HL-60 (cell line): ENCODE results near the gene SEPTIN11.

ENCODE experiments used
- DNase-seq, 2 experiments: peaks; one replicate each; pipeline ENCODE4 v3.0.0-alpha.2; 2010 to 2020; ENCODE audit warnings: low read depth in 1 of 2, low spot score in 1 of 2
- H3K27ac ChIP-seq: fragments of 250-450 bp; sonication (Bioruptor Pico); replicated peaks from 2 replicates; pipeline ENCODE4 v1.5.1; 2020; ENCODE audit warnings: mild to moderate bottlenecking, moderate library complexity
- H3K27me3 ChIP-seq: fragments of 250-450 bp; sonication (Bioruptor Pico); 2 replicates; pipeline ENCODE4 v1.5.1; 2021; ENCODE audit warnings: mild to moderate bottlenecking, moderate library complexity; ENCODE audit not compliant: insufficient read depth, poor library complexity, severe bottlenecking
- H3K4me3 ChIP-seq: replicated peaks from 2 replicates; pipeline ENCODE4 v1.5.1; 2011; ENCODE audit warnings: mild to moderate bottlenecking, control low read depth, low read length; ENCODE audit not compliant: insufficient read depth
- GABPA ChIP-seq: IDR thresholded peaks from 2 replicates; pipeline ENCODE4 v1.6.1; 2012; ENCODE audit warnings: low read depth
- POLR2AphosphoS5 ChIP-seq: IDR thresholded peaks from 2 replicates; pipeline ENCODE4 v1.6.1; 2012; ENCODE audit warnings: low read depth
- SPI1 ChIP-seq: IDR thresholded peaks from 2 replicates; pipeline ENCODE4 v1.6.1; 2012; ENCODE audit warnings: low read depth, mild to moderate bottlenecking, borderline replicate concordance
- TF ChIP-seq, protein P1 (sequence below): IDR thresholded peaks from 2 replicates; pipeline ENCODE4 v1.6.1; 2012; ENCODE audit warnings: low read depth; ENCODE audit not compliant: insufficient replicate concordance
- TF ChIP-seq, protein P2 (sequence below): IDR thresholded peaks from one replicate; pipeline ENCODE4 v1.5.1; 2011; ENCODE audit warnings: low read length, control low read depth, inconsistent platforms; ENCODE audit not compliant: insufficient read depth

Gene SEPTIN11

DNA sequence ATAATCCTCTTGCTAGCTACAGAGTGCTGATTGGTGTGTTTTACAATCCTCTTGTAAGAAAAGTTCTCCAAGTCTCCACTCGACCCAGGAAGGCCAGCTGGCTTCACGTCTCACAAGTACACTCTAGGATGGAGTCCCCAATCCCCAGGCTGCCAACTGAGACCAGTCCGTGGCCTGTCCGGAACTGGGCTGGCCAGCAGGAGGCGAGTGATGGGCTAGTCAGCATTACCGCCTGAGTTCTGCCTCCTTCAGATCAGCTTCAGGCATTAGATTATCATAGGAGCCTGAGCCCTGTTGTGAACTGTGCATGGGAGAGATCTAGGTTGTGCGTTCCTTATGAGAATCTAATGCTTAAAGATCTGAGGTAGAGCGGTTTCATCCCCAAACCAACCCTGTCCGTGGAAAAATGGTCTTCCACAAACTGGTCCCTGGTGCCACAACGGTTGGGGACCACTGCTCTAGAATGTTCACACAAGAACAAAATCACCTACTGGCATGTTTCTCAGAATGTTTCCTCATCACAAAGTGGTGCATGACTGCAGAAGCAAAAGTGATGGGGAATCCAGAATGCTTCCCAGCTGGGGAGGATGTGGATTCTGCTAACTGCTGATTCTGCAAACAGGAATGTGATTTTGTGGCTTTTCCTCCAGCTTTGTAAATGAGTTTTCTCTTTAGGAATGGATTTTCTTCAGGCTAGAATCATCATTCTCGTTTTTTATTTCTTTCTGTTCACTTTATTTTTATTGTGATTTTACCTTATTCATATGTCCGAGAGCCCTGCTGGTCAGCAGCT is 40.9 kb downstream of the SEPTIN11 start:
- no peak overlapping the region for H3K27ac ChIP-seq
- no peak for TF ChIP-seq GABPA
- TF ChIP-seq SPI1 = no peak
- no peak for TF ChIP-seq POLR2AphosphoS5
- TF ChIP-seq, protein P1, sequence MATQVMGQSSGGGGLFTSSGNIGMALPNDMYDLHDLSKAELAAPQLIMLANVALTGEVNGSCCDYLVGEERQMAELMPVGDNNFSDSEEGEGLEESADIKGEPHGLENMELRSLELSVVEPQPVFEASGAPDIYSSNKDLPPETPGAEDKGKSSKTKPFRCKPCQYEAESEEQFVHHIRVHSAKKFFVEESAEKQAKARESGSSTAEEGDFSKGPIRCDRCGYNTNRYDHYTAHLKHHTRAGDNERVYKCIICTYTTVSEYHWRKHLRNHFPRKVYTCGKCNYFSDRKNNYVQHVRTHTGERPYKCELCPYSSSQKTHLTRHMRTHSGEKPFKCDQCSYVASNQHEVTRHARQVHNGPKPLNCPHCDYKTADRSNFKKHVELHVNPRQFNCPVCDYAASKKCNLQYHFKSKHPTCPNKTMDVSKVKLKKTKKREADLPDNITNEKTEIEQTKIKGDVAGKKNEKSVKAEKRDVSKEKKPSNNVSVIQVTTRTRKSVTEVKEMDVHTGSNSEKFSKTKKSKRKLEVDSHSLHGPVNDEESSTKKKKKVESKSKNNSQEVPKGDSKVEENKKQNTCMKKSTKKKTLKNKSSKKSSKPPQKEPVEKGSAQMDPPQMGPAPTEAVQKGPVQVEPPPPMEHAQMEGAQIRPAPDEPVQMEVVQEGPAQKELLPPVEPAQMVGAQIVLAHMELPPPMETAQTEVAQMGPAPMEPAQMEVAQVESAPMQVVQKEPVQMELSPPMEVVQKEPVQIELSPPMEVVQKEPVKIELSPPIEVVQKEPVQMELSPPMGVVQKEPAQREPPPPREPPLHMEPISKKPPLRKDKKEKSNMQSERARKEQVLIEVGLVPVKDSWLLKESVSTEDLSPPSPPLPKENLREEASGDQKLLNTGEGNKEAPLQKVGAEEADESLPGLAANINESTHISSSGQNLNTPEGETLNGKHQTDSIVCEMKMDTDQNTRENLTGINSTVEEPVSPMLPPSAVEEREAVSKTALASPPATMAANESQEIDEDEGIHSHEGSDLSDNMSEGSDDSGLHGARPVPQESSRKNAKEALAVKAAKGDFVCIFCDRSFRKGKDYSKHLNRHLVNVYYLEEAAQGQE = no peak
- TF ChIP-seq, protein P2, sequence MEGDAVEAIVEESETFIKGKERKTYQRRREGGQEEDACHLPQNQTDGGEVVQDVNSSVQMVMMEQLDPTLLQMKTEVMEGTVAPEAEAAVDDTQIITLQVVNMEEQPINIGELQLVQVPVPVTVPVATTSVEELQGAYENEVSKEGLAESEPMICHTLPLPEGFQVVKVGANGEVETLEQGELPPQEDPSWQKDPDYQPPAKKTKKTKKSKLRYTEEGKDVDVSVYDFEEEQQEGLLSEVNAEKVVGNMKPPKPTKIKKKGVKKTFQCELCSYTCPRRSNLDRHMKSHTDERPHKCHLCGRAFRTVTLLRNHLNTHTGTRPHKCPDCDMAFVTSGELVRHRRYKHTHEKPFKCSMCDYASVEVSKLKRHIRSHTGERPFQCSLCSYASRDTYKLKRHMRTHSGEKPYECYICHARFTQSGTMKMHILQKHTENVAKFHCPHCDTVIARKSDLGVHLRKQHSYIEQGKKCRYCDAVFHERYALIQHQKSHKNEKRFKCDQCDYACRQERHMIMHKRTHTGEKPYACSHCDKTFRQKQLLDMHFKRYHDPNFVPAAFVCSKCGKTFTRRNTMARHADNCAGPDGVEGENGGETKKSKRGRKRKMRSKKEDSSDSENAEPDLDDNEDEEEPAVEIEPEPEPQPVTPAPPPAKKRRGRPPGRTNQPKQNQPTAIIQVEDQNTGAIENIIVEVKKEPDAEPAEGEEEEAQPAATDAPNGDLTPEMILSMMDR = no peak
- H3K4me3 ChIP-seq = no peak overlapping the region
- DNase-seq = no peak
- no peaks in the 10 kb centered on the region for H3K27me3 ChIP-seq

DNA sequence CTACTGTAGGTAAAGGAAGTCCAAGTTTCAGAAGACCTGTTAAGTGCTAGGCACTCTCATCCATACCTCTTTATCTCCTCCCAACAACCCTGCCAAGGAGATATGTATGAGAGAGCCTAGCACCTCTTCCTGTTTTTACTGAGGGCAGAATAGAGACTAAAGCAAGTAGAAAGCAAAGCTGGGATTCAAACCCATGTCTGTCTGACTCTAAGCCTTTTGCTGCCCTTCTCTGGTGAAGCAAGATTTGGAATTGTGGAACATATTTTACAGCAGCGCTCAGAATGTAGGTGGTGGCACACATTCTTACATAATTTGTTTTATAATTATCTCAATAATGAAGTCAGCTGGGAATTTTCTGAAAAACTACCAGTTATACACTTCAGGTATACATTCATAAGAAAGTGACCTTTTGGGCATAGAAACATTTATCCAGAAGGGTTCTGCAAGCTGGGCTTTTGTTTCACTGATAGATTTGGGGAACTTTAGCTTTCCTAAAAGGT is 41.7 kb downstream of the SEPTIN11 start:
- no peak overlapping the region for H3K27ac ChIP-seq
- H3K4me3 ChIP-seq = no peak overlapping the region
- DNase-seq = no peak
- TF ChIP-seq GABPA (no peak), POLR2AphosphoS5 (no peak)
- TF ChIP-seq, protein P1 = no peak
- TF ChIP-seq, protein P2 = no peak
- no peaks in the 10 kb centered on the region for H3K27me3 ChIP-seq

DNA sequence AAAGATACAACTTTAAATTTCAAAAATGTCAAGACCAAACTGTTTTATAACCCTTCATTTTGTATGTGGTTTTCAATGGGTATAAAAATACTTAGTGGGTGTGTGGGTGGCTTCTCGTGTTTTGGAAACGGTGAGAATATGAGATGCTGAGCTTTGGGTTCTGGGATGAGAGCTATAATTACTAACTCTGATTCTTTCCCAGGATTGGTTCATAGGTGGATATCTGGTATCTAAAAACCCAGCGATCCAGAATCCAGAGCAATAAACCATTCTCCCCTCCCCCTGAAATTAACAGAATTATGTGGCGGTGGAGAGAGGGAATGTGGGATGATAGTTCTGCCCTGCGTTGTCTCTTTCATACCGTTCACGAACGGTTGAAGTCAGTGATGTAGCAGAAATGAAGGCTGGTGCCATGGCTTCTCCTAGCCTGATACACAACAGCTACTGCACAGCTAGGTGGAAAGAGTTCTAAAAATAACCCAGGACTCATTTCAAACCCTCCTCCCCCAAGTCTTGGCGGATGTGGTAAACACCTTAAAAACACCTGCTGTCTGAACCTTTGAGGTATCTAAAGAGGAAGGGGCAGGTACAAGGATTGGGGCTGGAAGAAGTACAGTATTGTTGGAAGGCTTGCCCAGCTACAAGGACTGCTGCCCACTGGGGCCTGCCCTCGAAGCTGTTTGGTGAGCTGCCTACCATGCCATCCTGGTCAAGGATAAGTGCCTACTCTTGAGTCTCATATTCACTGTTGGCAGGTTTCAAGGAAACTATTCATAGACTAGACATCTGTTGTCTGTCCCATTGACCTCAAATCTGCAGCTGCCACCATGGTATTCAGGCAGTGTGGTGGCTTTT is 44.5 kb downstream of the SEPTIN11 start:
- DNase-seq = no peak
- Histone ChIP-seq H3K4me3 (no peak overlapping the region), H3K27me3 (no peaks in the 10 kb centered on the region), H3K27ac (no peak overlapping the region)
- TF ChIP-seq, protein P1 = no peak
- TF ChIP-seq SPI1 (no peak), GABPA (no peak), POLR2AphosphoS5 (no peak)
- TF ChIP-seq, protein P2 = no peak
